ENCODE results near the gene C6orf89. TPM values are rescaled to one million over a fixed set of nuclear protein-coding genes. Genes with fewer than 3 reads are reported as not detected.

Gene C6orf89
- polyA plus RNA-seq, 1 donor from 2014 or later, result 29.9 TPM

DNA sequence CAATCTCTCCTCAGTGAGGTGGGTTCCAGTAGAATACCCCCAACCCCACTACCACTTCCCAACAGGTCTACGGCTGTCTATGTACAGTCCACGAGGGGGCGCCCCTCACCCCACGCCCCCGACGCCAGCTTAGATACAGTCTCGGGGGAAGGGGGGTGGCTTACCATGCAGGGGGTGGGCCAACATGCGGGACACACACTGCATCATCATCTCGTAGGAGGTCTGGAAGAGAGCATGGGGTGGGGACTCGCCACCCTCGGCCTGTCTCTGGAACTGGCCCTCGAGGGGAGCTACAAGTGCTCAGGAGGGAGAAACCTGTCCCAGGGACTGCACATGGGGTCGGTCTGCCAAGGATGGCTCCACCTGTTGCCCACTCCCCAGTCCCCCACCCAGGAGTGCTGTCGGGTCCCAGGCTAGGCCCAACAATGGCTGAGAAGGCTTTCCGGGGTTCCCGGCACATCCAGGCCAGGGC is 91.8 kb downstream of the C6orf89 start:
- Mint-ChIP-seq H3K27me3 (no peaks in the 10 kb centered on the region), H3K9me3 (no peaks in the 10 kb centered on the region), H3K4me3 (no peak overlapping the region), H3K27ac (peak overlapping the region in 2 of 3 donors; percentile 22 to 59), H3K4me1 (peaks cover 6 to 23% (median 18%) of the 10 kb centered on the region in 3 donors), H3K36me3 (peaks cover 3% of the 10 kb centered on the region)

Other genes starting within 250 kb of the C6orf89 start
- gene CDKN1A, start 207.2 kb upstream of the C6orf89 start, polyA plus RNA-seq, result 81.1 TPM
- not detected for gene RAB44, start 188.1 kb upstream of the C6orf89 start, polyA plus RNA-seq
- 280 TPM for gene CPNE5, start 46.5 kb upstream of the C6orf89 start, polyA plus RNA-seq
- gene PPIL1, start 11.1 kb upstream of the C6orf89 start, polyA plus RNA-seq, result 14.7 TPM
- gene PI16, start 68.8 kb downstream of the C6orf89 start, polyA plus RNA-seq, result 2.3 TPM
- 69.5 TPM for gene MTCH1, start 100.2 kb downstream of the C6orf89 start, polyA plus RNA-seq
- gene FGD2, start 119.7 kb downstream of the C6orf89 start, polyA plus RNA-seq, result 99.8 TPM